ENCODE results near the gene CRYAA. TPM values are rescaled to one million over a fixed set of nuclear protein-coding genes. Genes with fewer than 3 reads are reported as not detected.
"Not testable (repeated sequence)": the region's sequence is repeated elsewhere in the genome, so short reads cannot be mapped to it uniquely, and the experiment has no call there.

The CRYAA gene
- total RNA-seq, 2 donors from 2014 or later, result not detected

GRCh38 chr21:43172812-43173211, 4.0 kb downstream of the CRYAA start:
- not testable (repeated sequence) for DNase-seq (ENCODE audit: low spot score in 2 of 2); H3K36me3 Mint-ChIP-seq; H3K27ac Mint-ChIP-seq; H3K9me3 Mint-ChIP-seq; ATAC-seq

GRCh38 chr21:43173438-43173837, 4.6 kb downstream of the CRYAA start:
- not testable (repeated sequence) for DNase-seq (ENCODE audit: low spot score in 2 of 2); ATAC-seq

GRCh38 chr21:43173930-43174329, 5.1 kb downstream of the CRYAA start:
- H3K9me3 Mint-ChIP-seq; H3K27ac Mint-ChIP-seq; H3K36me3 Mint-ChIP-seq; DNase-seq (ENCODE audit: low spot score in 2 of 2); ATAC-seq: not testable (repeated sequence)

More at GRCh38 chr21:43173438-43173837, 4.6 kb downstream of the CRYAA start:
- not testable (repeated sequence) for H3K36me3 Mint-ChIP-seq, H3K9me3 Mint-ChIP-seq, H3K27ac Mint-ChIP-seq

GRCh38 chr21:43174998-43175397, 6.2 kb downstream of the CRYAA start:
- H3K9me3 Mint-ChIP-seq; DNase-seq (ENCODE audit: low spot score in 2 of 2); H3K36me3 Mint-ChIP-seq; H3K27ac Mint-ChIP-seq; ATAC-seq: not testable (repeated sequence)

- H3K27ac Mint-ChIP-seq; H3K9me3 Mint-ChIP-seq; H3K36me3 Mint-ChIP-seq; DNase-seq (ENCODE audit: low spot score in 2 of 2): not testable (repeated sequence)
- peak; percentile 74 to 81 for ATAC-seq
Observed at GRCh38 chr21:43176621-43177020, 7.8 kb downstream of the CRYAA start.

- H3K36me3 Mint-ChIP-seq, result not testable (repeated sequence)
Observed at GRCh38 chr21:43177043-43177906, 8.5 kb downstream of the CRYAA start.

GRCh38 chr21:43178175-43178826, 9.5 kb downstream of the CRYAA start:
- not testable (repeated sequence) for H3K9me3 Mint-ChIP-seq; DNase-seq (ENCODE audit: low spot score in 2 of 2); H3K36me3 Mint-ChIP-seq; H3K27ac Mint-ChIP-seq; ATAC-seq

More at GRCh38 chr21:43177043-43177906, 8.5 kb downstream of the CRYAA start:
- ATAC-seq, result peak; percentile 84 to 92
- not testable (repeated sequence) for H3K27ac Mint-ChIP-seq; H3K9me3 Mint-ChIP-seq; DNase-seq (ENCODE audit: low spot score in 2 of 2)

GRCh38 chr21:43181033-43181432, 12.2 kb downstream of the CRYAA start:
- not testable (repeated sequence) for H3K27ac Mint-ChIP-seq; ATAC-seq; H3K36me3 Mint-ChIP-seq; H3K9me3 Mint-ChIP-seq; DNase-seq (ENCODE audit: low spot score in 2 of 2)

- not testable (repeated sequence) for DNase-seq (ENCODE audit: low spot score in 2 of 2); H3K9me3 Mint-ChIP-seq; H3K36me3 Mint-ChIP-seq; H3K27ac Mint-ChIP-seq; ATAC-seq
Observed at GRCh38 chr21:43187268-43187667, 18.5 kb downstream of the CRYAA start.

- Mint-ChIP-seq H3K9me3 (no peaks in the 10 kb centered on the region), H3K27ac (no peak overlapping the region), H3K36me3 (no peaks in the 10 kb centered on the region)
- DNase-seq (ENCODE audit: low spot score in 2 of 2), result no peak
- no peak for ATAC-seq
Observed at GRCh38 chr21:43187715-43188114, 18.9 kb downstream of the CRYAA start.

GRCh38 chr21:43188181-43188580, 19.4 kb downstream of the CRYAA start:
- DNase-seq (ENCODE audit: low spot score in 2 of 2) (no peak), ATAC-seq (no peak)
- H3K27ac Mint-ChIP-seq, result no peak overlapping the region
- H3K36me3 Mint-ChIP-seq, result no peaks in the 10 kb centered on the region
- no peaks in the 10 kb centered on the region for H3K9me3 Mint-ChIP-seq

GRCh38 chr21:43188592-43189210, 19.9 kb downstream of the CRYAA start:
- no peaks in the 10 kb centered on the region for H3K9me3 Mint-ChIP-seq
- H3K36me3 Mint-ChIP-seq, result no peaks in the 10 kb centered on the region
- no peak for DNase-seq (ENCODE audit: low spot score in 2 of 2)
- no peak for ATAC-seq
- H3K27ac Mint-ChIP-seq, result peak overlapping the region in 1 of 2 donors; percentile 21

GRCh38 chr21:43189936-43190335, 21.1 kb downstream of the CRYAA start:
- DNase-seq (ENCODE audit: low spot score in 2 of 2) (no peak), ATAC-seq (no peak)
- H3K27ac Mint-ChIP-seq, result no peak overlapping the region

GRCh38 chr21:43190544-43190943, 21.7 kb downstream of the CRYAA start:
- ATAC-seq, result no peak
- Mint-ChIP-seq H3K27ac (no peak overlapping the region), H3K9me3 (no peaks in the 10 kb centered on the region), H3K36me3 (no peaks in the 10 kb centered on the region)
- no peak for DNase-seq (ENCODE audit: low spot score in 2 of 2)

More at GRCh38 chr21:43189936-43190335, 21.1 kb downstream of the CRYAA start:
- Mint-ChIP-seq H3K36me3 (no peaks in the 10 kb centered on the region), H3K9me3 (no peaks in the 10 kb centered on the region)

- Mint-ChIP-seq H3K27ac (no peak overlapping the region), H3K36me3 (no peaks in the 10 kb centered on the region), H3K9me3 (no peaks in the 10 kb centered on the region)
- DNase-seq (ENCODE audit: low spot score in 2 of 2) (no peak), ATAC-seq (no peak)
Observed at GRCh38 chr21:43190951-43191350, 22.1 kb downstream of the CRYAA start.

- no peaks in the 10 kb centered on the region for H3K9me3 Mint-ChIP-seq
- H3K27ac Mint-ChIP-seq, result no peak overlapping the region
- DNase-seq (ENCODE audit: low spot score in 2 of 2) (no peak), ATAC-seq (no peak)
- H3K36me3 Mint-ChIP-seq, result no peaks in the 10 kb centered on the region
Observed at GRCh38 chr21:43191521-43191920, 22.7 kb downstream of the CRYAA start.

- H3K9me3 Mint-ChIP-seq, result no peaks in the 10 kb centered on the region
- H3K27ac Mint-ChIP-seq, result peak overlapping the region in 1 of 2 donors; percentile 46
- no peak for DNase-seq (ENCODE audit: low spot score in 2 of 2)
- H3K36me3 Mint-ChIP-seq, result peaks cover 0 to under 1% of the 10 kb centered on the region in 2 donors
- no peak for ATAC-seq
Observed at GRCh38 chr21:43191971-43192370, 23.2 kb downstream of the CRYAA start.

Measured in activated naive CD4-positive, alpha-beta T cell treated with anti-CD3 and anti-CD28 coated beads, Interleukin-2, amount 50 U/mL, for 72 hours (primary cell).